Transverse colon (tissue), 4 donors: ENCODE data around the gene NLRC3.

Experiments used
- CTCF ChIP-seq, 5 experiments: fragments of 200-600 bp in 3 of 5; fragments of 450-650 bp in 2 of 5; sonication (generic) in 3 of 5; IDR thresholded peaks; 1 replicate in 2 of 5; 2 replicates in 3 of 5; pipeline ENCODE4 v1.5.1; 2016 to 2017; ENCODE audit warnings: antibody characterized with exemption in 5 of 5, inconsistent platforms in 3 of 5, mild to moderate bottlenecking in 2 of 5, moderate library complexity in 1 of 5
- EP300 ChIP-seq: sonication (generic); formaldehyde crosslinking; IDR thresholded peaks from one replicate; pipeline ENCODE4 v1.6.1; 2017; ENCODE audit warnings: antibody characterized with exemption, low read depth
- POLR2A ChIP-seq: fragments of 450-650 bp; IDR thresholded peaks from one replicate; pipeline ENCODE4 v1.6.1; 2016; ENCODE audit warnings: antibody characterized with exemption, mild to moderate bottlenecking, moderate library complexity
- POLR2AphosphoS5 ChIP-seq, 3 donors: sonication (generic); formaldehyde crosslinking; IDR thresholded peaks; one replicate each; pipeline ENCODE4 v1.6.1; 2016; ENCODE audit warnings: antibody characterized with exemption in 3 of 3

DNA sequence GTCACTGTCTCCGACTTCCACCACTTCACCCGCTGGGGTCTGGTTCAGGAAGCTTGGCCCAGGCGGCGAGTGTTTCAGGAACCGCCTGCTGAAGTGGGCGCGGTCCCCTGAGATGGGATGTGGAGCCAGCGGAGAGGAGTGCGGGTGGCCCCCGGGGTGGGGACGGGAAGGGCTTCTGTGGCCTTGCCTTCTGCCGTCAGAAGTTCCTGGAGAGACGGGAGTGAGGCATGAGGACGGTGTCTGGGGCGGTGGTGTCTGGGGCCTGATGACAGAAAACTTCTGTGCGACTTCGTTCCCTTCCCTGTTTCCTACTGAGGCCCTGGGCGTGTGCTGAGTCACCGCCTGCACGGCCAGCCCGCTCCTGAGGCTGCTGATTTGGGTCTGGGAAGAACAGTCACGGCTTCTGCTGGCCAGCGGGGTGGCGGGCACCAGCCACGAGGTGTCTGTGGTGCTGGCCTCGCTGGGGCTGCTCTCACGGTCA is 12.3 kb upstream of the NLRC3 start:
- TF ChIP-seq EP300 (no peak), CTCF (IDR thresholded peaks at IDR 0.05) (no peak), POLR2A (no peak), POLR2AphosphoS5 (IDR thresholded peaks at IDR 0.05) (no peak)
